ENCODE data around the gene CRHR2. TPM values are rescaled to one million over a fixed set of nuclear protein-coding genes. Genes with fewer than 3 reads are reported as not detected.

Gene CRHR2
- total RNA-seq, 1 experiment from 2014 or later: not detected

DNA sequence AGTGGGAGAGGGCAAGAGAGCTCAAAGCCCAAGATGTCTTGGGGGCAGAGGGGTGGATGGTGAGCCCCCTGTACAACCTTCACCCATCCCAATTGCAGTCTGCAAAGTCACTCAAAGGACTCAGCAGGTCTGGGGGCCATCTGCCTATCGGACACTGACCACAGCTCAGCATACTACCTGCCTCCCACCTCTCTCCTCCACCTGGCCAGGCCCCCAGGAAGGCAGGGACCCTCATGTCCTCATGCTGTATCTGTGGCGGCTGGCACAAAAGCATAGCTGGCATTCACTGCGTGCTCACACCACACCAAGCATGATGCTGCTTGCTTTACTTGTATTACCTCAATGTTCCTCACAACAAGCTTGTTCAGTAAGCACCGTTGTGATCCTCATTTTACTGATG lies 16.2 kb upstream of the CRHR2 start:
- Histone ChIP-seq H3K9me3 (replicated peaks) (no peaks in the 10 kb centered on the region), H3K4me1 (no peaks in the 10 kb centered on the region), H3K27ac (no peak overlapping the region), H3K36me3 (no peaks in the 10 kb centered on the region), H3K27me3 (peaks cover 22% of the 10 kb centered on the region), H3K4me3 (no peak overlapping the region)
- no peak for DNase-seq

DNA sequence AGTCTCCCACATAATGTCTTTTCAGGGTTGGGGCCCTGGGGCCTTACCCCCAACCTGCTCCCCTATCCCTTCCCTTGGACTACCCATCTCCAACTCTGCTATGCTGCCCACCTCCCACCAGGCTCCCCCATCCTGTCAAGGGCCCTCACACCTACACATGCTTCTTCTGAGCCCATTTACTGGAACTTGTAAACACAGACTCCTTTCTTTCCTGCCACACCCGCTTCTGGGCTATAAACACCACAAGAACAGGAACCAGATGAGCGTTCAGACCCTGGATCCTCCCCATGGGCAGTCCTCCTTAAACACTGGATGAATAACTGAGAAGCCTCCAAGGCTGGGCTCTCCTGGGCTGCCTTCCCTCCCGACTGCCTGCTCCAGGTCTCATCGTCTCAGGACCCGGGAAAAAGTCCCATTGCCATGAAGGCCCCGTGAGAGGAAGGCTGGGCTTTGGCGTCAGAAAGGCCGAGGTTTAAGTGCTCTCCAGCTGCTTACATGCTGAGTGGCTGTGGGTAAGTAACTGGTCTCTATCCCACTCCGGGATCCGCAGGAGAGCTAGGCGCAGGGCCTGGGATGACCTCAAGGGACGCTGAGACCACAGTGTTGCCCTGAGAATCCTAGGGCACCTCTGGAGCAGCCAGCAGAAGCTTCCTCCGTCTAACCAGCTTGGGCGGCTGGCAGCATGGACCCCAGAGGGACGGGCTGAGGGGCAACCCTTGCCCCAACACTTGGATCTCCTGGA lies 15.6 kb upstream of the CRHR2 start:
- Histone ChIP-seq H3K4me1 (no peaks in the 10 kb centered on the region), H3K27ac (no peak overlapping the region), H3K36me3 (no peaks in the 10 kb centered on the region), H3K4me3 (no peak overlapping the region), H3K9me3 (replicated peaks) (no peaks in the 10 kb centered on the region), H3K27me3 (peaks cover 26% of the 10 kb centered on the region)
- no peak for DNase-seq

DNA sequence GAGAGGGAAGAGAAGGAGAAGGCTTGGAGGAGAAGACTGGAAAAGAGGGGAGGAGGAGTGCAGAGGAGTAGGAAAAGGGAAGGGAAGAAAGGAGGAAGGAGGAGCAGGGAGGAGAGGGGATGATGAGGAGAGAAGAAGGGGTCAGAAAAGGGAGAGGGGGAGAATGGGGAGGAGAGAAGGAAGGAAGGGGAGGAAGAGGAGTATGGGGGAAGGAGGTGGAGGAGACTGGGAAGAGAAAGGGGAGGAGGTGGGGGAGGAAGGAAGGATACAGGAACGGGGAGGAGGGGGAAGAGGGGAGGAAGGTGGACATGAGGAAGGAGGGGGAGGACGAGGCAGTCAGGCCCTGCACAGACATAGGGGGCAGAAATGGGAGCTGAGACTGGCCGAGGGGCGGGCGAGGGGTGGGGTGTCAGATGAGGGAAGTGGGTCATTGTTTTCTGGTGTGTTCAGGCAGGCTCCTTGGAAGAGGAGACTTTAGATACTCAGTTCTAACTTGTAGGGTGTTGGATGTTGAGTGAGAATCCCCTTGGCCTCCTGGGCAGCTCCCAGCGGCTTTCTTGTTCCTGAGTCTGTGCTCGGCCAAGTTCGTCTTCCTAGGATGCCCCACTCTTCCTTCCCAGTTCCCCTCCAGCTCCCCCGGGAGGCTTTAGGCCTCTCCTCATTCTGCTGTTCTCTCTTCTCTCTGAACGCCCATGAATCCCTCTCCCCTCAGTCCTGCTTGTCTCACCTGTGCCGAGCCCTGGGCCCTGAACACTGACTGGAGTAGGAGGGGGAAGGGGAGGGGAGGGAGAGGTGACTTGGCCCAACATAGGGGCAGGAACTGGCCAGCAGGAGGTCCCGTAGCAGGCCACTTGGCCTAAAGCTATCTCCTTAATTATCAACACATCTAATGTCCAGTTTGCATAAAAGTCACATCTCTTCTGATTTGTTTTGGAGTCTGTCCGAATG lies 12.8 kb upstream of the CRHR2 start:
- DNase-seq: no peak
- H3K27ac ChIP-seq: no peak overlapping the region
- H3K4me1 ChIP-seq: no peaks in the 10 kb centered on the region
- H3K27me3 ChIP-seq: peaks cover 31% of the 10 kb centered on the region
- H3K9me3 ChIP-seq (replicated peaks): no peaks in the 10 kb centered on the region
- H3K36me3 ChIP-seq: no peaks in the 10 kb centered on the region
- no peak overlapping the region for H3K4me3 ChIP-seq

DNA sequence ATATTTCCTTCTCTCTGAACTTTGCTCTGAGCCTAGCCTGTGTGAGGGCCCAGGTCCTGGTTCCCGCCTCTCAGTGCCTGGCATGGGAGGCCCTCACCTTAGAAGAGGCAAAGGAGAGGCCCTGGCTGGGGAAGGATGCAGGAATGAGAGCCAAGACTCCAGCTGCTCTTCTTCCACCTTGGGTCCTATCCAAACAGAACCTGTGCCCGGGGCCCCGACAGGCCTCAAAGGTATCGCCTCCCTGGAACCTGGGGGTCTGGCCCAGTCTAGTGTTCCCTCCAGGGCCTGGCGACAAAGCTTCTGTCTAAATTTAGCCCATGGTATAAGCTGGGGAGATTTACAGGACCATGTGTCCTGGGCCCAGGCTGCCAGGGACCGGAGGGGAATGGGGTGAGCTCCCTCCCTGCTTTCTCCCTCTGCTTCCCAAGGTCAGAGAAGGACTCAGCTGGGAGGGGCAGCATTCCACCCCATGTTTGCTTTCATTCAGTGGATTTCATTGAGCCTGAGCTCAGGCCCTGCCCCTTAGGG lies 12.0 kb upstream of the CRHR2 start:
- no peak overlapping the region for H3K27ac ChIP-seq
- H3K27me3 ChIP-seq: peaks cover 31% of the 10 kb centered on the region
- H3K36me3 ChIP-seq: no peaks in the 10 kb centered on the region
- no peak for DNase-seq
- no peak overlapping the region for H3K4me3 ChIP-seq
- no peaks in the 10 kb centered on the region for H3K4me1 ChIP-seq
- no peaks in the 10 kb centered on the region for H3K9me3 ChIP-seq (replicated peaks)

DNA sequence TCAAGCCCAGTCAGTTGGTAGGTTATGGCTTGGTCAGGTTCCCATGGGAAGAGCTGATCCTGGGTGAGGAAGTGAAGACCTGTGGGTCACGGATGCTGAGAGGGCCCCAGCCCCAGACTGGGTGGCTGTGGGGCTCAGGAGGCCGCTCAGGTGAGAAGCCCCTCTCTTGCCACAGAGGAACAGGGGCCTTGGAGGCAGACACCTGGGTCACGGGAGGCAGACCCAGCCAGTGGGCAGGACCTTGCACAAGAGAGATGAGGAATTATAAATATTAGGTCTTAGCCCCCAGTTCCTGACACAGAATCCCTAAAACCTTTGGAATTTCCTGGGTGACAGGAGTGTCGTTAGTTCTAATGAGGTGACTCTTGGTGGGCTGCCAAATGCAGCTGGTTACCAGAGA lies 10.6 kb upstream of the CRHR2 start:
- H3K27me3 ChIP-seq: peaks cover 27% of the 10 kb centered on the region
- no peaks in the 10 kb centered on the region for H3K9me3 ChIP-seq (replicated peaks)
- no peak overlapping the region for H3K27ac ChIP-seq
- no peaks in the 10 kb centered on the region for H3K4me1 ChIP-seq
- H3K4me3 ChIP-seq: no peak overlapping the region
- DNase-seq: no peak
- H3K36me3 ChIP-seq: no peaks in the 10 kb centered on the region

DNA sequence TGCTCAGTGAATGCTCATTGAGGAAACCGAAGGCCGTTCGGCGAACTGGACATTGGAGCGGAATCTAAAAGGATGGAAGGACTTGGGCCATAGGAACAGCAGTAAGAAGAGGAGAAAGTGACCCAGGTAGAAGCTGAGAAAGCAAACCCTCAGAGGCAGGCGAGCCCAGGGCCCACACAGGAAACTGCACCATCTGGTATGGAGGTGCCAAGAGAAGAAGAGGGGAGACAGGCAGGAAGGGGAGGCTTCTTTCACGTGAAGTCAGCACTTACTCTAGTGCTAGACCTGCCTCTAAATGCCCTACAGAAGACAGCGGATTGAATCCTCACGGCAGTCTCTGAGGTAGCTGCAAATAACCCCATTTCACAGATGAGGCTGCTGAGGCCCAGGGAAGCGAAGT lies 10.2 kb upstream of the CRHR2 start:
- no peak overlapping the region for H3K27ac ChIP-seq
- H3K9me3 ChIP-seq (replicated peaks): no peaks in the 10 kb centered on the region
- H3K27me3 ChIP-seq: peaks cover 25% of the 10 kb centered on the region

DNA sequence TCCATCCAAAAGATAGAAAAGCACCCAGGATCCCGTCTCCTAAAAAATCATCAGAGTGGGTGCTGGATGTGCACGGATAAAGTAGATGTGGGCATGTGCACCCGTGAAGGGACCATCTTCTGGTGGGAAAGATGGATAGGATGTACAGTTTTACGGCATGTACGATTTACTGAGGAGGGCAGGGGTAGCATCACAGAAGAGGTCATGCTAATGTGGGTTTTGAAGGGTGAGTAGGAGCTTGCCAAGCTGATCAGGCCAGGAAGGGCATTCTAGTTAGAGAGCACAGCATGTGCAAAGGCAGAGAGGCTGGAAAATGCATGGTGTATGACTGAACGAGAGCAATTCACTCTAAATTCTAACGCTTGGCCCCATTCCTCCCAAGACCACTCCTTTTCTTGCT lies 7.8 kb upstream of the CRHR2 start:
- Histone ChIP-seq H3K27me3 (peaks cover 21% of the 10 kb centered on the region; the same call in 1 of the 2 replicates), H3K36me3 (no peaks in the 10 kb centered on the region), H3K27ac (no peak overlapping the region), H3K4me3 (no peak overlapping the region), H3K9me3 (replicated peaks) (no peaks in the 10 kb centered on the region), H3K4me1 (no peaks in the 10 kb centered on the region)
- no peak for DNase-seq

More for the DNA sequence above, 10.2 kb upstream of the CRHR2 start:
- DNase-seq: no peak
- Histone ChIP-seq H3K4me3 (no peak overlapping the region), H3K36me3 (no peaks in the 10 kb centered on the region), H3K4me1 (no peaks in the 10 kb centered on the region)

DNA sequence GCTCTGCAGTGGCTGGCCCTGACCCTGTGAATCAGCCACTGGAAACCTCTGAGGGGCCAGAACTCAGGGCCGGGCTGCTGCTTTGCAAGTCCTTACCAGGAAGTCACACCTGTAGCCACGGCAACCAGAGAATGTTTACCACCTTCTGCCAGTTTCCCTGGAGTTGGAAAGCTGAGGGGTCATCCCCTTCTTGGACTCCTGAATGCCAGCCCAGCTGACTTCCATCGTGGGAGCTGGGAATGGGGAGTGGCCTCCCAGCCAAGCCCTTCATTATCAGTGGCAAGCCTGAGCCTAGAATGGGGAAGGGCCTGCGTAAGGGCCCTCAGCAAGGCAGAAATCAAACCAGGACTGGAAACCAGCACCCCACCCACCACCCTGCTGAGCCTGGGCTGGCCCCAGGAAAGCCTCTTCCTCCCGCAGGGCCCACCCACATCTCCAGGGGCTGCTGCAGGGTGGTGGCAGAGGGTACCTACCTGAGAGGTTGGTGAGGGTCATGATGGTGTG lies 6.5 kb upstream of the CRHR2 start:
- H3K27ac ChIP-seq: no peak overlapping the region
- H3K4me1 ChIP-seq: no peaks in the 10 kb centered on the region
- DNase-seq: no peak
- H3K4me3 ChIP-seq: no peak overlapping the region
- H3K27me3 ChIP-seq: 0 out of 2 replicates have a peak, but pooled peaks cover 13% of the 10 kb centered on the region
- H3K9me3 ChIP-seq (replicated peaks): no peaks in the 10 kb centered on the region
- H3K36me3 ChIP-seq: no peaks in the 10 kb centered on the region

DNA sequence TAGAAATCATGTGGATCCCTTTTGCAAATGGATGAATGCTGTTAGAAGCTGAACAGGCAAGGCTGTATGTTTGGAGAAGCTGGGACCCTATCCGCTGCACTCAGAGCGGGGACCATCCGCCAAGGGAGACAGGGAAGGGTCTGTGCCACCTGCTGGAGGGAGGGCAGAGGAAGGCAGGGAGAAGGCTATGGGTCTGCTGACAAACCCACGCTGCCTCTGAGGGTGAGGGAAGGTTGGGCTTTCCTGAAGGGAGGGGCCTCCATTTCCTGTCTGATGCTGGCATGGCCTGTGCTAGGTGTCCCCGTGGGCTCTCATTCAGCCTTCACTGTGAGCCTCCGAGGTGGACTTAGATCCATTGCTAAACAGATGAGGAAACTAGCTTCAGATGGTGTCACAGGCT lies 5.3 kb upstream of the CRHR2 start:
- no peak for DNase-seq
- H3K27me3 ChIP-seq: 0 out of 2 replicates have a peak, but pooled peaks cover 2% of the 10 kb centered on the region
- no peaks in the 10 kb centered on the region for H3K4me1 ChIP-seq
- no peaks in the 10 kb centered on the region for H3K36me3 ChIP-seq
- H3K27ac ChIP-seq: no peak overlapping the region
- no peak overlapping the region for H3K4me3 ChIP-seq
- H3K9me3 ChIP-seq (replicated peaks): no peaks in the 10 kb centered on the region

DNA sequence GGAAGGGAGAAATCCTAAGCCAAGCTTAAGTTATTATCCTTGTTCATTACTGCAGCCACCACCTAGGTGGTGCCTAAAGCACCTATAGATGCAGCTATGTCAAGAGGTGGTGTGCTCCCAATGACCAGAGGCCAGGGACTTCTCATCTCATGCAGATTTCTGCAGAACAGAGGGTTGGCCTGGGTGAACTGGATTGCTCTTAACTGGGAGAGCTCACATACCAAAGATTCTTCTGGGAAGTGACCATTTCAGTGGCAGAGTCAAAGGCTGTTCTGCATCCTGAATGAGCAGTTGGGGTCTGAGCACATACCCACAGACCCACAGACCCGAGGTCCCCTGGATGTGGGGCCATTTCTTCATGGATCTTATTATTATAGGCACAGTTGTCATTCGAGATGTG lies 2.1 kb upstream of the CRHR2 start:
- DNase-seq: no peak
- Histone ChIP-seq H3K27ac (no peak overlapping the region), H3K36me3 (no peaks in the 10 kb centered on the region), H3K27me3 (no peaks in the 10 kb centered on the region), H3K4me3 (no peak overlapping the region), H3K9me3 (replicated peaks) (no peaks in the 10 kb centered on the region), H3K4me1 (no peaks in the 10 kb centered on the region)

DNA sequence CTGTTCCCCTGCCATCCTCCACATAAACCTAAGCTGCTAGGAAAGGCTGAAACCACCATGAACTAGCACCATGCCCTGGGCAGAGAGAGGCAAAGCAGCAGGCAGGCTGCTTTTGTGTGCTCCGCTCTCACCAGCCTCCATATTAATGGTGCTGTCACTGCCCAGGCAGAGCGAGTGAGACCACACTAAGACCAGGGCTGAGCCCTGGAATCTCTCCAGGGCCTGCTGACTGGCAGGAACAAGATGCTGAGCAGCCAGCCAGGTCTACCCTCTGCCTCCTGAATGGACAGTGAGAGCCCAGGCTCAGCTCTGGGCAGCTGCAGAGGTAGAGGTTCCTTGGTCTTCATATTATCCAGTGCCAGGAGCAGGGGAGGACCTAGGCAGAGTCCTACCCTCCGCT lies 1.6 kb upstream of the CRHR2 start:
- no peak for DNase-seq
- Histone ChIP-seq H3K4me3 (no peak overlapping the region), H3K27ac (no peak overlapping the region), H3K4me1 (no peaks in the 10 kb centered on the region), H3K36me3 (no peaks in the 10 kb centered on the region), H3K9me3 (replicated peaks) (no peaks in the 10 kb centered on the region), H3K27me3 (no peaks in the 10 kb centered on the region)

DNA sequence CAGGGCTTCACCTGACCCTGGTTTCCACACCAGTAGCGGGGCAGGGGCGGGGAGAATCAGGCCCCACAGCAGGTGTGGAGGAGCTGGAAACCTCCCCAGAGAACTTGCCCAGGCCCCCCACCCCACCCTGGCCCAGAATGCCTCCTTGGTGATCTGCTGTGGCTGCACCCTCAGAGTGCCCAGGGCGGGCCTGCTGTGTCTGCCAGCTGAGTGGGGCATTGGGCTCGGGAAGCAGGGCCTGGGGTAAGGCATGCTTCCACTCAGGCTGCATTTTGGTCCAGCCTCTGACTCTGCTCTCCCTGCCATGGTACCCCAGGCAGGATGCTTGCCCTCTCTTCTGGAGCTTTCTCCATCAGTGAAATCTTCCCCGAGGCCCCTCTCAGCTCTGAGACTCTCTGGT lies 1.1 kb upstream of the CRHR2 start:
- no peaks in the 10 kb centered on the region for H3K9me3 ChIP-seq (replicated peaks)
- no peak overlapping the region for H3K4me3 ChIP-seq
- no peaks in the 10 kb centered on the region for H3K36me3 ChIP-seq
- H3K27me3 ChIP-seq: no peaks in the 10 kb centered on the region
- no peak for DNase-seq
- no peaks in the 10 kb centered on the region for H3K4me1 ChIP-seq
- H3K27ac ChIP-seq: no peak overlapping the region

DNA sequence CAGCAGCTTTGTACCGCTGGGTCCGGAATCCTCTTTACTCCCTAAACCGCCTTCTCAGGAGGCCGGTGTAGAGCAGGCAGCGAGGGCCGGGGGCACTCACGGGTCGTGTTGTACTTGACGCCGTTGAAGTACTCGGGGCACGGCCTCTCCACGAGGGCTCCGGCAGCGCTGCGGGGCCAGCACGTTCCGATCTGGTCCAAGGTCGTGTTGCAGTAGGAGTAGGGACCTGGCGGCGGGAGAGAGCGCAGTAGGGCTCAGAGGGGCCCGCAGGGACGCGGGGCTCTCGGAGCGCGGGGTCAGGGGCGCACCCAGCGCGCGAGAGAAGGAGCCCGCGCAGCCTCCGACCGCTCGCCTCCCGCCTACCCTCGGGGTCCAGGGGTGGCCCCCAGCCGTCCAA lies 443 bp downstream of the CRHR2 start:
- no peak for DNase-seq
- Histone ChIP-seq H3K4me3 (no peak overlapping the region), H3K36me3 (no peaks in the 10 kb centered on the region), H3K4me1 (no peaks in the 10 kb centered on the region), H3K9me3 (replicated peaks) (no peaks in the 10 kb centered on the region), H3K27ac (no peak overlapping the region), H3K27me3 (no peaks in the 10 kb centered on the region)

DNA sequence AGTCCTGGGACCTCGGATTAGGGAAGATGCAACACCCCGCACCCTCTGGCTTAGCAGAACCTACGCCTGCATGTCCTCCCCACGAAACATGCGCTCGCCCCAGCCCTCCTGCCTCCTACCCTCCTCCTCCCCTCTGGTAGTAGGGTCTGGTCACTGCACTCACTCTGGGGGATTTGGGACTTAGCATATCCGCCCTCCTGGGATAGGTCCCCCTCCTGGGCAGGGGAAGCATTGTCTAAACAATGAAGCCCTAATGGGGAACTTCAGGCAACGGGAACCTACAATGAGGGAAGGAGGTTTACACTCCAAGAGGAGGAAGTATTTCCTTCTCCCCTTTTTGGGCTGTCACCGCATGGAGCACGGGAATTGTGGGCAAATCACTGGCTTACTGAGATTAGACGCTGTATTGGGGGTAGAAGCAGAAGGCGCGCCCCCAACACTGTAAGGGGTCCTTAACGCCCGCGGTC lies 892 bp downstream of the CRHR2 start:
- Histone ChIP-seq H3K4me3 (no peak overlapping the region), H3K36me3 (no peaks in the 10 kb centered on the region), H3K4me1 (no peaks in the 10 kb centered on the region), H3K27ac (no peak overlapping the region), H3K9me3 (replicated peaks) (no peaks in the 10 kb centered on the region), H3K27me3 (no peaks in the 10 kb centered on the region)
- no peak for DNase-seq

DNA sequence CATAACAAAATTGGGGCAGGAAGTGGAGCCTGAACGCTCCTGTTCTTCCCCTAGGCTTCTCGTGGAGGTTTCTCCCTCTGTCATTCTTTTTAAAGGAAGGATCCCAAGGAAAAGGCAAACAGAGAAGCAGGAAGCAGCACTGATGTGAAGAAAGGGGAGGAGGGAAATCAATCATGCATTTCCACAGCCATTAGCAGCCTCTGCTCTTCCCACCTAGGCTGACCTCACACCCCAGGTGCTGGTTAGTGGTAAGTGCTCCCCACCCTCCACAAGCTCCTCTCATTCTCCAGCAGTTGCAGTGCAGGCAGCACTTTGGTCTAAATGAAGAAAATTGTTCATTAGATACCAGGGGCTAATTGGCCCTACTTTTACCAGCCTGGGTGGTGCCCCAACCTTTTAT lies 2.6 kb downstream of the CRHR2 start:
- no peak for DNase-seq
- H3K27me3 ChIP-seq: no peaks in the 10 kb centered on the region
- no peak overlapping the region for H3K27ac ChIP-seq
- no peaks in the 10 kb centered on the region for H3K36me3 ChIP-seq
- no peaks in the 10 kb centered on the region for H3K9me3 ChIP-seq (replicated peaks)
- H3K4me3 ChIP-seq: no peak overlapping the region
- H3K4me1 ChIP-seq: no peaks in the 10 kb centered on the region

Data from SJCRH30 (cell line).